Measurements from ENCODE around the gene PRKX. TPM values are rescaled to one million over a fixed set of nuclear protein-coding genes. Genes with fewer than 3 reads are reported as not detected.
"Not testable (repeated sequence)": the region's sequence is repeated elsewhere in the genome, so short reads cannot be mapped to it uniquely, and the experiment has no call there.

The PRKX gene
- 28.9 TPM for total RNA-seq

- ATAC-seq (peak; percentile 80), DNase-seq (ENCODE audit: low spot score) (peak; percentile 80)
- intact Hi-C loops (cut with DNase I), result no loop called here
Measured at GRCh38 chrX:3713225-3713936, at the start of gene PRKX. Gene PRKX, minus strand, starts transcription at chrX:3713649. Its CDS starts 396 bp downstream, at chrX:3713253.

GRCh38 chrX:3763111-3763510 lies 49.7 kb upstream of the PRKX start:
- intact Hi-C loops (cut with DNase I), result no loop called here
- ATAC-seq, result no peak
- DNase-seq (ENCODE audit: low spot score), result no peak

- ATAC-seq (no peak), DNase-seq (ENCODE audit: low spot score) (no peak)
- intact Hi-C loops (cut with DNase I), result no loop called here
Measured at GRCh38 chrX:3757510-3758025, 44.1 kb upstream of the PRKX start.

- intact Hi-C loops (cut with DNase I), result no loop called here
- no peak for DNase-seq (ENCODE audit: low spot score)
- no peak for ATAC-seq
Measured at GRCh38 chrX:3748052-3748559, 34.7 kb upstream of the PRKX start.

GRCh38 chrX:3743801-3744439 lies 30.5 kb upstream of the PRKX start:
- DNase-seq (ENCODE audit: low spot score) (no peak), ATAC-seq (peak; percentile 15)
- intact Hi-C loops (cut with DNase I), result no loop called here

GRCh38 chrX:3740946-3741345 lies 27.5 kb upstream of the PRKX start:
- intact Hi-C loops (cut with DNase I); DNase-seq (ENCODE audit: low spot score); ATAC-seq: not testable (repeated sequence)

- intact Hi-C loops (cut with DNase I), result no loop called here
- ATAC-seq, result no peak
- DNase-seq (ENCODE audit: low spot score), result no peak
Measured at GRCh38 chrX:3738509-3738908, 25.1 kb upstream of the PRKX start.

GRCh38 chrX:3736536-3736935 lies 23.1 kb upstream of the PRKX start:
- DNase-seq (ENCODE audit: low spot score); ATAC-seq; intact Hi-C loops (cut with DNase I): not testable (repeated sequence)

- intact Hi-C loops (cut with DNase I); DNase-seq (ENCODE audit: low spot score): not testable (repeated sequence)
- ATAC-seq, result peak; percentile 56
Measured at GRCh38 chrX:3735891-3736290, 22.4 kb upstream of the PRKX start.

GRCh38 chrX:3734456-3734855 lies 21.0 kb upstream of the PRKX start:
- DNase-seq (ENCODE audit: low spot score); intact Hi-C loops (cut with DNase I); ATAC-seq: not testable (repeated sequence)

GRCh38 chrX:3733043-3733430 lies 19.6 kb upstream of the PRKX start:
- intact Hi-C loops (cut with DNase I), result no loop called here
- DNase-seq (ENCODE audit: low spot score) (no peak), ATAC-seq (no peak)

- ATAC-seq; intact Hi-C loops (cut with DNase I); DNase-seq (ENCODE audit: low spot score): not testable (repeated sequence)
Measured at GRCh38 chrX:3732326-3733042, 19.0 kb upstream of the PRKX start.

- DNase-seq (ENCODE audit: low spot score) (no peak), ATAC-seq (no peak)
- intact Hi-C loops (cut with DNase I), result no loop called here
Measured at GRCh38 chrX:3728454-3728853, 15.0 kb upstream of the PRKX start.

- DNase-seq (ENCODE audit: low spot score); intact Hi-C loops (cut with DNase I); ATAC-seq: not testable (repeated sequence)
Measured at GRCh38 chrX:3723460-3723859, 10.0 kb upstream of the PRKX start.

- ATAC-seq (no peak), DNase-seq (ENCODE audit: low spot score) (no peak)
- intact Hi-C loops (cut with DNase I), result no loop called here
Measured at GRCh38 chrX:3717742-3718420, 4.4 kb upstream of the PRKX start.

- DNase-seq (ENCODE audit: low spot score) (no peak), ATAC-seq (no peak)
- intact Hi-C loops (cut with DNase I), result no loop called here
Measured at GRCh38 chrX:3715921-3716320, 2.5 kb upstream of the PRKX start.

- intact Hi-C loops (cut with DNase I); ATAC-seq; DNase-seq (ENCODE audit: low spot score): not testable (repeated sequence)
Measured at GRCh38 chrX:3714706-3715479, 1.4 kb upstream of the PRKX start.

- ATAC-seq (no peak), DNase-seq (ENCODE audit: low spot score) (no peak)
- intact Hi-C loops (cut with DNase I), result no loop called here
Measured at GRCh38 chrX:3713937-3714434, 537 bp upstream of the PRKX start.

Measured in sciatic nerve (tissue), 2 donors.